ENCODE results near the gene ACOXL. TPM values are rescaled to one million over a fixed set of nuclear protein-coding genes. Genes with fewer than 3 reads are reported as not detected.

The ACOXL gene
- total RNA-seq, 1 experiment from 2014 or later, result not detected

GRCh38 chr2:110788976-110789375, 56.6 kb downstream of the ACOXL start:
- no peak overlapping the region for H3K27ac ChIP-seq
- DNase-seq, result no peak
- no peaks in the 10 kb centered on the region for H3K9me3 ChIP-seq (replicated peaks)
- H3K27me3 ChIP-seq, result peaks cover 7% of the 10 kb centered on the region
- H3K36me3 ChIP-seq, result no peaks in the 10 kb centered on the region
- no peak overlapping the region for H3K4me3 ChIP-seq
- H3K4me1 ChIP-seq, result no peaks in the 10 kb centered on the region

GRCh38 chr2:110789706-110790105, 57.3 kb downstream of the ACOXL start:
- DNase-seq, result no peak
- H3K27ac ChIP-seq, result no peak overlapping the region
- H3K4me1 ChIP-seq, result no peaks in the 10 kb centered on the region
- no peak overlapping the region for H3K4me3 ChIP-seq
- H3K27me3 ChIP-seq, result peaks cover 14% of the 10 kb centered on the region
- H3K9me3 ChIP-seq (replicated peaks), result no peaks in the 10 kb centered on the region
- H3K36me3 ChIP-seq, result no peaks in the 10 kb centered on the region

- no peaks in the 10 kb centered on the region for H3K36me3 ChIP-seq
- H3K9me3 ChIP-seq (replicated peaks), result no peaks in the 10 kb centered on the region
- H3K4me3 ChIP-seq, result no peak overlapping the region
- H3K4me1 ChIP-seq, result no peaks in the 10 kb centered on the region
- H3K27me3 ChIP-seq, result peaks cover 22% of the 10 kb centered on the region
- DNase-seq, result no peak
- no peak overlapping the region for H3K27ac ChIP-seq
Observed at GRCh38 chr2:110790907-110791306, 58.5 kb downstream of the ACOXL start.

- DNase-seq, result no peak
- Histone ChIP-seq H3K9me3 (replicated peaks) (no peaks in the 10 kb centered on the region), H3K4me1 (no peaks in the 10 kb centered on the region), H3K36me3 (no peaks in the 10 kb centered on the region), H3K4me3 (no peak overlapping the region), H3K27ac (no peak overlapping the region), H3K27me3 (peaks cover 24% of the 10 kb centered on the region)
Observed at GRCh38 chr2:110791435-110791834, 59.1 kb downstream of the ACOXL start.

- no peak for DNase-seq
- H3K9me3 ChIP-seq (replicated peaks), result no peaks in the 10 kb centered on the region
- no peak overlapping the region for H3K27ac ChIP-seq
- no peaks in the 10 kb centered on the region for H3K4me1 ChIP-seq
- H3K27me3 ChIP-seq, result peaks cover 24% of the 10 kb centered on the region
- H3K36me3 ChIP-seq, result no peaks in the 10 kb centered on the region
- H3K4me3 ChIP-seq, result no peak overlapping the region
Observed at GRCh38 chr2:110793034-110793433, 60.7 kb downstream of the ACOXL start.

GRCh38 chr2:110794390-110794789, 62.0 kb downstream of the ACOXL start:
- no peaks in the 10 kb centered on the region for H3K4me1 ChIP-seq
- peaks cover 24% of the 10 kb centered on the region for H3K27me3 ChIP-seq
- DNase-seq, result no peak
- H3K36me3 ChIP-seq, result no peaks in the 10 kb centered on the region
- no peak overlapping the region for H3K27ac ChIP-seq
- no peak overlapping the region for H3K4me3 ChIP-seq
- no peaks in the 10 kb centered on the region for H3K9me3 ChIP-seq (replicated peaks)

- H3K36me3 ChIP-seq, result no peaks in the 10 kb centered on the region
- H3K4me3 ChIP-seq, result no peak overlapping the region
- no peak overlapping the region for H3K27ac ChIP-seq
- no peaks in the 10 kb centered on the region for H3K9me3 ChIP-seq (replicated peaks)
- no peak for DNase-seq
- peaks cover 24% of the 10 kb centered on the region for H3K27me3 ChIP-seq
- no peaks in the 10 kb centered on the region for H3K4me1 ChIP-seq
Observed at GRCh38 chr2:110794951-110795350, 62.6 kb downstream of the ACOXL start.

- H3K4me1 ChIP-seq, result no peaks in the 10 kb centered on the region
- no peaks in the 10 kb centered on the region for H3K9me3 ChIP-seq (replicated peaks)
- no peaks in the 10 kb centered on the region for H3K36me3 ChIP-seq
- H3K4me3 ChIP-seq, result no peak overlapping the region
- H3K27me3 ChIP-seq, result peaks cover 17% of the 10 kb centered on the region
- no peak for DNase-seq
- H3K27ac ChIP-seq, result no peak overlapping the region
Observed at GRCh38 chr2:110796716-110797301, 64.4 kb downstream of the ACOXL start.

GRCh38 chr2:110799376-110799775, 67.0 kb downstream of the ACOXL start:
- peaks cover 13% of the 10 kb centered on the region for H3K27me3 ChIP-seq
- no peak for DNase-seq
- H3K4me1 ChIP-seq, result no peaks in the 10 kb centered on the region
- no peak overlapping the region for H3K27ac ChIP-seq
- no peaks in the 10 kb centered on the region for H3K36me3 ChIP-seq
- H3K4me3 ChIP-seq, result no peak overlapping the region
- H3K9me3 ChIP-seq (replicated peaks), result peaks cover 3% of the 10 kb centered on the region; the same call in 1 of the 2 replicates

GRCh38 chr2:110800611-110801402, 68.4 kb downstream of the ACOXL start:
- DNase-seq, result no peak
- 0 out of 2 replicates have a peak, but pooled peaks cover 3% of the 10 kb centered on the region for H3K27me3 ChIP-seq

GRCh38 chr2:110802208-110802932, 70.0 kb downstream of the ACOXL start:
- DNase-seq, result no peak
- peaks cover 1% of the 10 kb centered on the region; the same call in 1 of the 2 replicates for H3K27me3 ChIP-seq

More at GRCh38 chr2:110800611-110801402, 68.4 kb downstream of the ACOXL start:
- H3K9me3 ChIP-seq (replicated peaks), result peaks cover 3% of the 10 kb centered on the region; the same call in 1 of the 2 replicates
- H3K4me1 ChIP-seq, result no peaks in the 10 kb centered on the region
- no peaks in the 10 kb centered on the region for H3K36me3 ChIP-seq
- no peak overlapping the region for H3K27ac ChIP-seq
- H3K4me3 ChIP-seq, result no peak overlapping the region

GRCh38 chr2:110804433-110804832, 72.1 kb downstream of the ACOXL start:
- DNase-seq, result no peak
- Histone ChIP-seq H3K4me1 (0 out of 2 replicates have a peak, but pooled peaks cover 3% of the 10 kb centered on the region), H3K27ac (no peak overlapping the region), H3K4me3 (no peak overlapping the region), H3K9me3 (replicated peaks) (peaks cover 3% of the 10 kb centered on the region; the same call in 1 of the 2 replicates), H3K36me3 (no peaks in the 10 kb centered on the region), H3K27me3 (peaks cover 3% of the 10 kb centered on the region; the same call in 1 of the 2 replicates)

More at GRCh38 chr2:110802208-110802932, 70.0 kb downstream of the ACOXL start:
- peaks cover 3% of the 10 kb centered on the region; the same call in 1 of the 2 replicates for H3K9me3 ChIP-seq (replicated peaks)
- H3K36me3 ChIP-seq, result no peaks in the 10 kb centered on the region
- H3K27ac ChIP-seq, result no peak overlapping the region
- no peak overlapping the region for H3K4me3 ChIP-seq
- no peaks in the 10 kb centered on the region for H3K4me1 ChIP-seq

GRCh38 chr2:110804915-110805314, 72.5 kb downstream of the ACOXL start:
- Histone ChIP-seq H3K4me1 (0 out of 2 replicates have a peak, but pooled peaks cover 3% of the 10 kb centered on the region), H3K4me3 (no peak overlapping the region), H3K9me3 (replicated peaks) (peaks cover 3% of the 10 kb centered on the region; the same call in 1 of the 2 replicates), H3K27ac (no peak overlapping the region), H3K36me3 (no peaks in the 10 kb centered on the region), H3K27me3 (peaks cover 3% of the 10 kb centered on the region; the same call in 1 of the 2 replicates)
- no peak for DNase-seq

- H3K4me3 ChIP-seq, result no peak overlapping the region
- no peak for DNase-seq
- 0 out of 2 replicates have a peak, but pooled peaks cover 3% of the 10 kb centered on the region for H3K4me1 ChIP-seq
- H3K27me3 ChIP-seq, result peaks cover 3% of the 10 kb centered on the region; the same call in 1 of the 2 replicates
- H3K36me3 ChIP-seq, result no peaks in the 10 kb centered on the region
- peaks cover 3% of the 10 kb centered on the region; the same call in 1 of the 2 replicates for H3K9me3 ChIP-seq (replicated peaks)
- no peak overlapping the region for H3K27ac ChIP-seq
Observed at GRCh38 chr2:110805894-110806452, 73.6 kb downstream of the ACOXL start.

All from SJCRH30 (cell line).